GM19452 (cell line): ENCODE data around the gene YIPF3.
"Not testable (repeated sequence)": the region's sequence is repeated elsewhere in the genome, so short reads cannot be mapped to it uniquely, and the experiment has no call there.

Experiments used
- ATAC-seq: cut with Tn5 transposase; IDR thresholded peaks from one replicate; pipeline ENCODE4 v1.9.1; 2021; ENCODE audit not compliant: unreplicated experiment

YIPF3 gene

GRCh38 chr6:43516697-43517504, at the start of gene YIPF3, which contains the start of gene POLR1C:
TSS of gene YIPF3 (minus strand) at chr6:43516926. CDS start at chr6:43516807, 119 bp downstream.
TSS of gene POLR1C (plus strand) at chr6:43517089. CDS start at chr6:43517110, 21 bp downstream.
- peak; percentile 90 for ATAC-seq

DNA sequence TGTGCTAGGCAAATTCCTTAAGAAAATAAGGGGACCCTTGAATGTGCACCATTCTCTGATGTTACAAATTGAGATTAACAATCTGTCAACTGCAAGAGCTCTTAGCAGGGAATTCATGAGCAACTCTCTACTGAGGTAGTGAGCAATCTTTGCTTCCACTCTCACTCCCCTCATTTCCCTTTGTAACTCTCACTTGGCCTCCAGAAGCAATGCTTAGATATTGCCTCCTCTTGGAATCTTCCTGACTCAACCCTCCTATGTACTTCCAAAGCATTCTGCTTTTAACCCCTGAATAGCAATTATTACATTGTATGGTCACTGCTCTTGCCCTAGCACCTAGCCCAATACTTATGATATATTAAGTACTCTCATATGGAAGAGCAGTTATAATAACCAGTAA, 42.6 kb upstream of the YIPF3 start:
- no peak for ATAC-seq

- not testable (repeated sequence) for ATAC-seq
Measured at GRCh38 chr6:43557620-43558019, 40.9 kb upstream of the YIPF3 start.

DNA sequence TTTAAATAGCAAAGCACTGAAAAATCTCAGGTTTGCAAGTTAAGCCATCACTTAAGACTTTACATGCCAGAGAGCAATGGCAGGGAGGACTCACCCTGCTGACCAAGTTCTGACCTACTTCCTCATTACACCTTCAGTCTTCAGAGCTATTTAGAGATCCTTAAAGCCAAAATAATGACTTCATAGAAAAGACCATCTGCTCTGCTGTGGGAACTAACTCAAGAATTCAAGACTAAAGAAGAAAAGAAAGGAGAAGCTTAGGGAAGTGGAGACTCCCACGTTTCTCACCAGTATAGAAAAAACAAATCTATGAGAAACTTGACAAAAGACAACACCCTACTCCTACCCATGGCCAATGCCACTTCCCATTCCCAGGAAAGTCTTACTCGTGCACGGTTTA, 30.5 kb upstream of the YIPF3 start:
- no peak for ATAC-seq

- ATAC-seq, result no peak
Measured at GRCh38 chr6:43544461-43544860, 27.7 kb upstream of the YIPF3 start.

- ATAC-seq, result peak; percentile 77
Measured at GRCh38 chr6:43541774-43542471, 25.2 kb upstream of the YIPF3 start.

- no peak for ATAC-seq
Measured at GRCh38 chr6:43540507-43540906, 23.8 kb upstream of the YIPF3 start.

- ATAC-seq, result not testable (repeated sequence)
Measured at GRCh38 chr6:43539409-43539808, 22.7 kb upstream of the YIPF3 start.

GRCh38 chr6:43538986-43539385, 22.3 kb upstream of the YIPF3 start:
- ATAC-seq, result not testable (repeated sequence)

- no peak for ATAC-seq
Measured at GRCh38 chr6:43532201-43532600, 15.5 kb upstream of the YIPF3 start.

DNA sequence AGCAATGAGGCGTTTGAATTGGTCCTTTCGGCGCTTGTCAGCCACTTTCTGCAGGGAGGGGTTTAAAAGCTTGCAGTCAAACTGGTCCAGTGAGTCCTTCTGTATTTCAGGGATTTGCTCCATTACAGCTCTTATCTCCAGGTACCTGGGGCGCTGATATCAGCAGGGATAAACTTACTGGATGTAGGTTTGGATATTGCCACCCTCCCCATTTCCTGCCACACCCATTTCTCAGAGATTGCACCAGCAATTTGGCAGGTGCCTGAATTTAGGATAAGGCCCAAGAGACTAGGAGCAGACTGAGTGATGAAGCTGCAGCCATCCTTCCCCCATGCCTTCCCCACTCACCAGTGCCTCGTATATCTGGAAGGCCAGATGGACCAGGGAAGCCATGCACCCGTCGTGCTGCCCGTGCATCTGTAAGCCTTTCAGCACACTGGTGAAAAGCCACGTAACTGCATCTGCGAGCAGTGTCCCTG, 7.8 kb upstream of the YIPF3 start:
- no peak for ATAC-seq

GRCh38 chr6:43523284-43523683, 6.6 kb upstream of the YIPF3 start:
- ATAC-seq, result no peak

DNA sequence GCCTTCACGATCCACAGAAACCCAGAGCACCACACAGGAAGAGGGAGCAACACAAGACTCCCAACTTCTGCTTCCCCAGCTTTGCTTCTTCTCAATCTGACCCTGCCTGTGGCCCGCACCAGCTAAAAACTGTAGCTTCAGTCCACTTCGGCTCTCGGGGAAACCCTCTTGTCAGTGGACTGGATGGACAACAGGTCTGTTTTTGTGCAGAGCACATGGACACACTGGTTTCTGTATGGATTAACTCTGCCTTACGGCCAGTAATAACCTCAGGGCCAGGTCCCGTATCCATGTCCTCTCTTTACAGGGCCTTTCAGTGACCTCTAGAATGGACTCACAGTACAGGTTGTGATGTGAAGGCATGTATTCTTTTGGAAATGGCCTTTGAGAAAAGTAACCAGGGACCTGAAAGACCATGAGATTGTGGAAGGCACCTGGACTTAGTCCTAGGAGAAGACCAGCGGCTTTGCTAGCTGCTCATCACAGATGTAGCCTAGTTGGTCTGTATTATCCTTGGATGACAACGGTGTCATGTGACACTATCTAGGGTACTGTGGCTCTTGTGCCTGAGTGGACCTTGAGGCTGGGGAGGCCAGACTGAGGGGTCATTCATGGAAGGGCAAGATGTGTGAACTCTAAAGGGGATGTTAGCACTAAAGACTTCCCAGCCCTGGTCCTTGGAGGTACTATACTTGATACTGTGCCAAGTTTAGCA, 6.0 kb upstream of the YIPF3 start:
- ATAC-seq, result no peak

GRCh38 chr6:43521836-43522235, 5.1 kb upstream of the YIPF3 start:
- ATAC-seq, result no peak

GRCh38 chr6:43520097-43520496, 3.4 kb upstream of the YIPF3 start:
- no peak for ATAC-seq

DNA sequence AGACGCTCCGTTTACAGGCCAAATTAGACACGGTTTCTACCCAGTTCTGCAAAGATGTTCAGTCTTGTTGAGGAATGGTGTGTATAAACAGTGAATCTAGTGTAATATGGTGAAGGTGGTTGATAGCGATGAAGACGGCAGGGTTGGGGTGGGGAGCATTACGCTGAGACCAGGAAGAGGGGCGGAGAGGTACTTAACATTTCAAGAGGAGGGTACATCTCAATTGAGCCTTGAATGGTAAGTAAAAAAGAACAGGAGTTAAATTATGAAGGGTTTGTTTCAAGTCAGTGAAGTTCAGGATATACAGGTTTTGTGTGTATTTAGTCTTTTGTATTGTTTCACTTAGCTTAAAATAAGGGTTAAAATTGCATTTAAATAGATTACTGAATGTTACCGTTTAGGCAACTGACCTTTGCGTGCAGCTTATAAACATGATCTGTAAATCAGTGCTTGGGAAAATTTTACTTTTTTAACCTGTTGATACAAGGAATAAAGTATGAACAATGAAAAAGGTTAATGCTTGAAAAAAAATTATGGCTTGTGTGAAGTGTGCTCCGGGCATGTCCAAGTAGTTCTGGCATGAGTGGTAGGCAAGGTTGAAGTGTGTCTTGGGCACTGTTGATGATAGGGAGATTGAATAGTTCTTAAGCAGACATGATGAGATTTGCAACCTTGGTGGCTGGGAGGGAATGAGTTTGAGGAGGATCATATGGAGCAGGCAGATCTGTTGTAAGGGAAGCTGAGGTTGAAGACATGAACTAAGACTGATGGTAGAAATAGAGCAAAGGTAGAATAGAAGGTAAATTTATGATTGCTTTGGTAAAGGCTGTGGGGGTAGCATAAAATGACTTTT, 1.0 kb upstream of the YIPF3 start:
- ATAC-seq, result no peak

DNA sequence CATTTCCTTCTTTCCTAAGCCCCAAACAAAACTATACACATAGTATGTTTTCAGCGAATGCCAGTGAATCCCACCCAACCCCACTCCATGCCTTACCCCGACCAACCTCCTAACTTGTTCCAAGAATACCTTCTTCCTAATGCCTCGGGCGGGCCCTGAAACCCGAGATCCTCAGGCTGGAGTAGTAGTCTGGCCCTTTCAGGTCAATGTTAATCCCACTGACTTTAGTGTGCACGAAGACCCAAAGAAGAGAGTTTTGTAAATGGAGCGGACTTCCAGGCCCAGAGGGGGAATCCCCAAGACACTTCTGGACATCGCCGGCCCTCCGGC, 394 bp downstream of the YIPF3 start:
- ATAC-seq, result peak; percentile 2

GRCh38 chr6:43515808-43516207, 918 bp downstream of the YIPF3 start:
- ATAC-seq, result no peak

DNA sequence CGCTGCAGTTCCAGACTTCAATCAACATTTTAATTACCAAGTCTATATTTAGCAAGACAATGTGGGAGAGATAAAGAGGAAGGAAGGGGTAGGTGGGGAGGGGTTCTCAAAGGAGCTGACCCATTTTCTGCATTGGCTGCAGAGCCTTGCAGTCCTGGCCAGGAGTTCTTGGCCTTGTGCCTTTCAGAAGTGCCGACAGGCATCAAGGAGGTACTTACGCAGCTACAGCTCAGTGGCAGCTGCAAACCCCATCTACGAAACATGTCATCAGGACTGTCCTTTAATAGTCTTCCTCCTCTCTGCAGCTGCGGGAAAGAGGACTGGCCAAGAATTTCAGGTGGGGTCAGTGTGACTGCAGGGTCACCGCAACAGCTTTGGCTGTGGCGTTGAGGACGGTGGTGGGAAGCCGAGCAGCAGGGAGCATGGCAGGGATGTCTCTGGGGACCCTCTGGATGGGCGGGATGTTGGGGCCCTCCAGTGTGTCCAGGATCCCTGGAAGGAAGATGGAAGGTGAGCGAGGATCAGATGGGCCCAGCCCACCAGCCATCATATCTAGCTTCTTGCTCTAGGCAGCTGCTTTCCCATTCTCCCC, 4.8 kb downstream of the YIPF3 start:
- ATAC-seq, result no peak

DNA sequence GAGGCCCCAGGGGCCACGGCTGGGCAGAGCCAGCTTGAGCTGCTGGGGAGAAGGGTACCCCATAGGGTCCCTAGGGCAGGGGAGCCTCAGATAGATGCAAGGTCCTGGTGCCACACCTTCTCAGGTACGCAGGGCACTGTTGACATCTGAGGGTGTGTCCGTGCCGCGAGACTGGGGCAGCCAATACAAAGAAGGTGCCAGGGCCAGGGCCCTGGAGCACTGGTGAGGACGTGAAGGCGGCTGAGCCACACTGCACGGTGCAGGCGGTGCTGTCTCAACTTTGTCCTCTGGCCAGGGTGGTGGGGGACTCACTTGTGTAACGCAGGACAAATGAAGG, 5.9 kb downstream of the YIPF3 start:
- ATAC-seq, result no peak
